Upper lobe of left lung (tissue), 4 donors: ENCODE measurements around the gene CNDP1.

Experiments used
- EP300 ChIP-seq, 4 donors: sonication (generic); formaldehyde crosslinking; IDR thresholded peaks; one replicate each; pipeline ENCODE4 v1.5.1; 2017; ENCODE audit warnings: antibody characterized with exemption in 4 of 4, control low read depth in 2 of 4
- POLR2A ChIP-seq, 4 donors: fragments of 450-650 bp; IDR thresholded peaks; one replicate each; pipeline ENCODE4 v1.5.1; 2016 to 2017; ENCODE audit warnings: antibody characterized with exemption in 4 of 4, mild to moderate bottlenecking in 2 of 4
- POLR2AphosphoS5 ChIP-seq, 2 donors: sonication (generic); formaldehyde crosslinking; IDR thresholded peaks; one replicate each; pipeline ENCODE4 v1.5.1; 2017; ENCODE audit warnings: antibody characterized with exemption in 2 of 2
- TF ChIP-seq, protein P1 (sequence below), 6 experiments: fragments of 450-650 bp in 4 of 6; fragments of 200-600 bp in 2 of 6; sonication (generic) in 2 of 6; IDR thresholded peaks; one replicate each; pipeline ENCODE4 v1.5.1; 2016 to 2019; ENCODE audit warnings: antibody characterized with exemption in 6 of 6

DNA sequence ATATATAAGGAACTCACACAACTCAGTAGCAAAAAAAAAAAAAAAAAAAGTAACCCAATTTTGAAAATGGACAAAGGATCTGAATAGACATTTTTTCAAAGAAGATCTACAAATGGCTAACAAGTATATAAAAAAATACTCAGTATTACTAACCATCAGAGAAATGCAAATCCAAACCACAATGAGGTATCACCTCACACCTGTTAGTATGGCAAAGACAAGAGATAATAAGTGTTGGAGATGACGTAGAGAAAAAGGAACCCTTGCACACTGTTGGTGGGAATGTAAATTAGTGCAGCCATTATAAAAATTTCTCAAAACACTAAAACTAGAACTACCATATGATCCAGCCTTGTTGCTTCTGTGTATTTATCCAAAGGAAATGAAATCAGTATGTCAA lies 5.8 kb upstream of the CNDP1 start:
- TF ChIP-seq, protein P1, sequence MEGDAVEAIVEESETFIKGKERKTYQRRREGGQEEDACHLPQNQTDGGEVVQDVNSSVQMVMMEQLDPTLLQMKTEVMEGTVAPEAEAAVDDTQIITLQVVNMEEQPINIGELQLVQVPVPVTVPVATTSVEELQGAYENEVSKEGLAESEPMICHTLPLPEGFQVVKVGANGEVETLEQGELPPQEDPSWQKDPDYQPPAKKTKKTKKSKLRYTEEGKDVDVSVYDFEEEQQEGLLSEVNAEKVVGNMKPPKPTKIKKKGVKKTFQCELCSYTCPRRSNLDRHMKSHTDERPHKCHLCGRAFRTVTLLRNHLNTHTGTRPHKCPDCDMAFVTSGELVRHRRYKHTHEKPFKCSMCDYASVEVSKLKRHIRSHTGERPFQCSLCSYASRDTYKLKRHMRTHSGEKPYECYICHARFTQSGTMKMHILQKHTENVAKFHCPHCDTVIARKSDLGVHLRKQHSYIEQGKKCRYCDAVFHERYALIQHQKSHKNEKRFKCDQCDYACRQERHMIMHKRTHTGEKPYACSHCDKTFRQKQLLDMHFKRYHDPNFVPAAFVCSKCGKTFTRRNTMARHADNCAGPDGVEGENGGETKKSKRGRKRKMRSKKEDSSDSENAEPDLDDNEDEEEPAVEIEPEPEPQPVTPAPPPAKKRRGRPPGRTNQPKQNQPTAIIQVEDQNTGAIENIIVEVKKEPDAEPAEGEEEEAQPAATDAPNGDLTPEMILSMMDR (IDR thresholded peaks at IDR 0.05): no peak
- TF ChIP-seq POLR2A (IDR thresholded peaks at IDR 0.05) (no peak), EP300 (IDR thresholded peaks at IDR 0.05) (no peak), POLR2AphosphoS5 (IDR thresholded peaks at IDR 0.05) (no peak)
